ENCODE results near the gene TCAP.

The TCAP gene

GRCh38 chr17:39663688-39664580 lies 1.2 kb upstream of the TCAP start:
- no peaks in the 10 kb centered on the region for H3K9me3 Mint-ChIP-seq
- peaks cover 24% of the 10 kb centered on the region for H3K27me3 Mint-ChIP-seq
- no peak overlapping the region for H3K4me3 Mint-ChIP-seq
- peaks cover 8% of the 10 kb centered on the region for H3K4me1 Mint-ChIP-seq (ENCODE audit: low read depth)
- peaks cover 39% of the 10 kb centered on the region for H3K36me3 Mint-ChIP-seq (ENCODE audit: low read depth)
- DNase-seq = no peak
- H3K27ac Mint-ChIP-seq = no peak overlapping the region

GRCh38 chr17:39665642-39666224 lies 584 bp downstream of the TCAP start:
- H3K9me3 Mint-ChIP-seq = no peaks in the 10 kb centered on the region
- H3K4me1 Mint-ChIP-seq (ENCODE audit: low read depth) = peaks cover 7% of the 10 kb centered on the region
- DNase-seq = no peak
- H3K27me3 Mint-ChIP-seq = peaks cover 35% of the 10 kb centered on the region
- no peak overlapping the region for H3K4me3 Mint-ChIP-seq
- peaks cover 23% of the 10 kb centered on the region for H3K36me3 Mint-ChIP-seq (ENCODE audit: low read depth)
- no peak overlapping the region for H3K27ac Mint-ChIP-seq

GRCh38 chr17:39666231-39666600 lies 1.1 kb downstream of the TCAP start:
- no peak overlapping the region for H3K4me3 Mint-ChIP-seq
- H3K4me1 Mint-ChIP-seq (ENCODE audit: low read depth) = peaks cover 7% of the 10 kb centered on the region
- no peak overlapping the region for H3K27ac Mint-ChIP-seq
- peaks cover 18% of the 10 kb centered on the region for H3K36me3 Mint-ChIP-seq (ENCODE audit: low read depth)
- H3K9me3 Mint-ChIP-seq = no peaks in the 10 kb centered on the region
- H3K27me3 Mint-ChIP-seq = peaks cover 39% of the 10 kb centered on the region
- DNase-seq = no peak

GRCh38 chr17:39666601-39667261 lies 1.6 kb downstream of the TCAP start:
- Mint-ChIP-seq H3K36me3 (ENCODE audit: low read depth) (peaks cover 13% of the 10 kb centered on the region), H3K4me1 (ENCODE audit: low read depth) (peaks cover 9% of the 10 kb centered on the region), H3K27ac (no peak overlapping the region), H3K9me3 (no peaks in the 10 kb centered on the region), H3K4me3 (no peak overlapping the region), H3K27me3 (peaks cover 40% of the 10 kb centered on the region)
- no peak for DNase-seq

GRCh38 chr17:39667262-39667944 lies 2.3 kb downstream of the TCAP start:
- H3K4me1 Mint-ChIP-seq (ENCODE audit: low read depth) = peaks cover 13% of the 10 kb centered on the region
- DNase-seq = peak; percentile 52
- H3K4me3 Mint-ChIP-seq = no peak overlapping the region
- peaks cover 42% of the 10 kb centered on the region for H3K27me3 Mint-ChIP-seq
- peaks cover 9% of the 10 kb centered on the region for H3K36me3 Mint-ChIP-seq (ENCODE audit: low read depth)
- H3K9me3 Mint-ChIP-seq = no peaks in the 10 kb centered on the region
- no peak overlapping the region for H3K27ac Mint-ChIP-seq

GRCh38 chr17:39667945-39668924 lies 3.1 kb downstream of the TCAP start, which contains the start of gene PNMT:
Gene PNMT, plus strand, starts transcription at chr17:39668453. Its CDS starts 23 bp downstream, at chr17:39668476.
- peak; percentile 74 for DNase-seq
- H3K36me3 Mint-ChIP-seq (ENCODE audit: low read depth) = peaks cover 3% of the 10 kb centered on the region
- H3K4me1 Mint-ChIP-seq (ENCODE audit: low read depth) = peaks cover 13% of the 10 kb centered on the region
- peaks cover 42% of the 10 kb centered on the region for H3K27me3 Mint-ChIP-seq
- peak within 1 kb of the TSS; percentile 27 for H3K4me3 Mint-ChIP-seq
- peak within 1 kb of the TSS; percentile 38 for H3K27ac Mint-ChIP-seq
- H3K9me3 Mint-ChIP-seq = no peaks in the 10 kb centered on the region

GRCh38 chr17:39669897-39670735 lies 5.0 kb downstream of the TCAP start:
- Mint-ChIP-seq H3K9me3 (no peaks in the 10 kb centered on the region), H3K36me3 (ENCODE audit: low read depth) (no peaks in the 10 kb centered on the region), H3K27me3 (peaks cover 42% of the 10 kb centered on the region), H3K4me3 (no peak overlapping the region), H3K4me1 (ENCODE audit: low read depth) (peaks cover 13% of the 10 kb centered on the region), H3K27ac (no peak overlapping the region)
- DNase-seq = no peak

GRCh38 chr17:39670746-39671145 lies 5.6 kb downstream of the TCAP start:
- Mint-ChIP-seq H3K4me1 (ENCODE audit: low read depth) (peaks cover 17% of the 10 kb centered on the region), H3K27ac (no peak overlapping the region), H3K27me3 (peaks cover 40% of the 10 kb centered on the region), H3K36me3 (ENCODE audit: low read depth) (no peaks in the 10 kb centered on the region), H3K9me3 (no peaks in the 10 kb centered on the region), H3K4me3 (no peak overlapping the region)
- no peak for DNase-seq

GRCh38 chr17:39671651-39672521 lies 6.7 kb downstream of the TCAP start:
- Mint-ChIP-seq H3K9me3 (no peaks in the 10 kb centered on the region), H3K27me3 (peaks cover 30% of the 10 kb centered on the region), H3K27ac (no peak overlapping the region), H3K4me3 (no peak overlapping the region), H3K4me1 (ENCODE audit: low read depth) (peaks cover 27% of the 10 kb centered on the region), H3K36me3 (ENCODE audit: low read depth) (no peaks in the 10 kb centered on the region)
- DNase-seq = no peak

GRCh38 chr17:39672522-39673334 lies 7.6 kb downstream of the TCAP start:
- Mint-ChIP-seq H3K4me3 (no peak overlapping the region), H3K36me3 (ENCODE audit: low read depth) (peaks cover 2% of the 10 kb centered on the region), H3K9me3 (no peaks in the 10 kb centered on the region), H3K27ac (no peak overlapping the region), H3K27me3 (peaks cover 26% of the 10 kb centered on the region), H3K4me1 (ENCODE audit: low read depth) (peaks cover 34% of the 10 kb centered on the region)
- no peak for DNase-seq

GRCh38 chr17:39673335-39674081 lies 8.4 kb downstream of the TCAP start:
- Mint-ChIP-seq H3K36me3 (ENCODE audit: low read depth) (peaks cover 3% of the 10 kb centered on the region), H3K4me3 (no peak overlapping the region), H3K9me3 (no peaks in the 10 kb centered on the region), H3K27ac (no peak overlapping the region), H3K27me3 (peaks cover 20% of the 10 kb centered on the region), H3K4me1 (ENCODE audit: low read depth) (peaks cover 39% of the 10 kb centered on the region)
- DNase-seq = no peak
